HepG2 (cell line): ENCODE results near the gene IL17RB. TPM values are rescaled to one million over a fixed set of nuclear protein-coding genes. Genes with fewer than 3 reads are reported as not detected.
A peak's percentile ranks its signal among the peaks of the same experiment; 100 is the strongest.

Source experiments
- ATAC-seq: fragments of 200-7000 bp; cut with Tn5 transposase; 3 replicates; pipeline ENCODE4 v1.9.1; 2020; ENCODE audit warnings: mild to moderate bottlenecking, moderate library complexity
- Bru-seq: library from RNA; stranded (reverse); fragments of 400-500 nt; gene quantifications from one replicate; lab custom pipeline; 2021; lab: Mats Ljungman, UMichigan
- BruChase-seq, 2 experiments: library from RNA; stranded (reverse); fragments of 400-500 nt; gene quantifications; one replicate each; lab custom pipeline; 2021; lab: Mats Ljungman, UMichigan
- BruUV-seq: library from RNA; stranded (reverse); fragments of 400-500 nt; replicated peaks from 2 replicates; lab custom pipeline; 2021; lab: Mats Ljungman, UMichigan
- CTCF ChIA-PET: fragments of 300-600 bp; formaldehyde crosslinking; extraction: SDS; loops from one replicate; lab custom pipeline; 2021; ENCODE audit warnings: low total read pairs, inconsistent platforms, low intra/inter-chr PET ratio; lab: Yijun Ruan, JAX
- POLR2A ChIA-PET: fragments of 350-600 bp; sonication (Branson Sonifier 250); formaldehyde crosslinking; loops from one replicate; lab custom pipeline; 2020; ENCODE audit warnings: antibody characterized with exemption, inconsistent platforms; lab: Yijun Ruan, JAX
- DNase-seq: peaks from one replicate; pipeline ENCODE4 v3.0.0-alpha.2; 2015; ENCODE audit warnings: low spot score
- FAIRE-seq: peaks from 3 replicates; lab custom pipeline; 2011; peaks lifted over from hg19 to GRCh38; lab: Jason Lieb, UNC
- H2AFZ ChIP-seq: one replicate; pipeline ENCODE4 v1.6.1; 2011; ENCODE audit warnings: low read length, inconsistent platforms
- H3K27ac ChIP-seq: fragments of 300-600 bp; 3 replicates; pipeline ENCODE4 v1.8.0; 2011; ENCODE audit warnings: mixed run types, mild to moderate bottlenecking, mixed read lengths, low read length, inconsistent platforms; ENCODE audit not compliant: insufficient read depth; ENCODE audit errors: extremely low read length
- H3K27me3 ChIP-seq, 2 experiments: fragments of 200-600 bp in 1 of 2; 2 replicates in 1 of 2; 3 replicates in 1 of 2; pipeline versions ENCODE4 v1.6.0 to v1.8.0; 2011; ENCODE audit warnings: low read length in 2 of 2, mild to moderate bottlenecking in 2 of 2, moderate library complexity in 2 of 2, inconsistent platforms in 1 of 2; ENCODE audit not compliant: insufficient read depth in 2 of 2, control insufficient read depth in 1 of 2
- H3K36me3 ChIP-seq, 2 experiments: fragments of 200-600 bp in 1 of 2; replicated peaks in 1 of 2; 2 replicates in 1 of 2; 3 replicates in 1 of 2; pipeline versions ENCODE4 v1.5.1 to v1.8.0; 2011; ENCODE audit warnings: low read length in 2 of 2, inconsistent platforms in 1 of 2; ENCODE audit not compliant: insufficient read depth in 2 of 2, control insufficient read depth in 1 of 2
- H3K4me1 ChIP-seq: 2 replicates; pipeline ENCODE4 v1.5.1; 2012; ENCODE audit warnings: low read length, inconsistent platforms; ENCODE audit not compliant: insufficient read depth
- H3K4me2 ChIP-seq: 2 replicates; pipeline ENCODE4 v1.6.0; 2011; ENCODE audit warnings: low read depth, low read length, inconsistent platforms
- H3K4me3 ChIP-seq, 3 experiments: fragments of 200-600 bp in 1 of 3; sonication (generic), shearing (Covaris generic) in 1 of 3; replicated peaks in 1 of 3; 2 replicates each; pipeline ENCODE4 v1.5.1; 2011 to 2016; ENCODE audit warnings: low read length in 3 of 3, inconsistent platforms in 2 of 3, low read depth in 2 of 3, mild to moderate bottlenecking in 2 of 3, control low read depth in 1 of 3, mixed read lengths in 1 of 3; ENCODE audit not compliant: insufficient read depth in 1 of 3
- H3K79me2 ChIP-seq: one replicate; pipeline ENCODE4 v1.6.1; 2011; ENCODE audit warnings: low read length, inconsistent platforms; ENCODE audit not compliant: insufficient read depth
- H3K9ac ChIP-seq: 2 replicates; pipeline ENCODE4 v1.6.0; 2011; ENCODE audit warnings: mild to moderate bottlenecking, low read depth, low read length, inconsistent platforms; ENCODE audit not compliant: insufficient read depth
- H3K9me3 ChIP-seq: 2 replicates; pipeline ENCODE4 v1.5.1; 2012; ENCODE audit warnings: mild to moderate bottlenecking, low read length
- H4K20me1 ChIP-seq: 2 replicates; pipeline ENCODE4 v1.6.0; 2011; ENCODE audit warnings: inconsistent platforms, mild to moderate bottlenecking, low read length, moderate library complexity; ENCODE audit not compliant: insufficient read depth
- ERF ChIP-seq: IDR thresholded peaks from 2 replicates; pipeline ENCODE4 v1.6.1; 2018; ENCODE audit warnings: missing biosample characterization, missing genetic modification reagents
- MEIS1 ChIP-seq: sonication (generic); formaldehyde crosslinking; IDR thresholded peaks from 2 replicates; pipeline ENCODE4 v1.9.0; 2021; ENCODE audit warnings: mild to moderate bottlenecking, missing genetic modification reagents, moderate library complexity, borderline replicate concordance
- NR3C1 ChIP-seq: sonication (generic); formaldehyde crosslinking; IDR thresholded peaks from 2 replicates; pipeline ENCODE4 v1.4.0; 2020; ENCODE audit warnings: missing genetic modification reagents
- SETDB1 ChIP-seq: sonication (generic); formaldehyde crosslinking; IDR thresholded peaks from 2 replicates; pipeline ENCODE4 v1.5.1; 2020; ENCODE audit warnings: missing genetic modification reagents, mild to moderate bottlenecking, borderline replicate concordance
- ZFY ChIP-seq: sonication (generic); formaldehyde crosslinking; IDR thresholded peaks from 2 replicates; pipeline ENCODE4 v1.4.0; 2020; ENCODE audit warnings: missing genetic modification reagents
- ZNF124 ChIP-seq: sonication (generic); formaldehyde crosslinking; IDR thresholded peaks from 2 replicates; pipeline ENCODE4 v1.4.0; 2020; ENCODE audit warnings: missing genetic modification reagents
- WGBS: methylation state at CpG from one replicate; pipeline ENCODE4 v1.1.6; 2017; ENCODE audit warnings: low lambda C conversion rate; 5-methylcytosine and 5-hydroxymethylcytosine counted together
- in situ Hi-C: cut with HindIII; loops from 2 replicates; pipeline ENCODE4 v1.10.0; 2017; ENCODE audit warnings: low pct_unique_long_range_greater_than_20kb; ENCODE audit not compliant: extremely low pct_ligation_motif_present
- intact Hi-C: fragments of 100-400 bp; cut with micrococcal nuclease; formaldehyde crosslinking; loops from one replicate; pipeline ENCODE4 v1.10.0; 2022; ENCODE audit not compliant: unreplicated experiment
- long read RNA-seq, 2 experiments: library from RNA in 1 of 2; library from polyadenylated mRNA in 1 of 2; stranded (forward) in 1 of 2; unstranded in 1 of 2; transcript quantifications; one replicate each; pipeline ENCODE4 v2.0.0, GENCODE V29; 2019 to 2022
- polyA minus RNA-seq, 3 experiments: library from RNA; depleted of rRNA, polyadenylated mRNA; stranded (reverse); fragments of >200 nt; gene quantifications; 2 replicates each; pipeline ENCODE4 v1.2.3, GENCODE V29; 2011; ENCODE audit warnings: low replicate concordance in 1 of 3
- polyA plus RNA-seq, 8 experiments: library from polyadenylated mRNA; depleted of rRNA in 3 of 8; stranded (reverse) in 7 of 8; unstranded in 1 of 8; fragments of >200 nt; fragmentation: Illumina TruSeq in 4 of 8; extraction: Trizol in 4 of 8; gene quantifications; 2 replicates each; pipeline versions ENCODE4 v1.2.1 to v1.2.3, GENCODE V29; 2011 to 2016; ENCODE audit warnings: low read depth in 4 of 8, missing spikeins in 1 of 8, mixed read lengths in 1 of 8; ENCODE audit not compliant: insufficient read depth in 1 of 8
- total RNA-seq, 5 experiments: library from RNA; depleted of rRNA; stranded (reverse); fragments of >200 nt; fragmentation: Illumina TruSeq; extraction: Trizol; gene quantifications; 2 replicates each; pipeline ENCODE4 v1.2.3, GENCODE V29; 2016; ENCODE audit warnings: low read depth in 1 of 5
- TF ChIP-seq, protein P1 (sequence below): sonication (generic); formaldehyde crosslinking; IDR thresholded peaks from 2 replicates; pipeline ENCODE4 v1.4.0; 2020; ENCODE audit warnings: missing genetic modification reagents
- TF ChIP-seq, protein P2 (sequence below): sonication (generic); formaldehyde crosslinking; IDR thresholded peaks from 2 replicates; pipeline ENCODE4 v1.5.0; 2020; ENCODE audit warnings: mild to moderate bottlenecking, missing genetic modification reagents
- TF ChIP-seq, protein P3 (sequence below): sonication (generic); formaldehyde crosslinking; IDR thresholded peaks from 2 replicates; pipeline ENCODE4 v1.8.1; 2022; ENCODE audit warnings: mild to moderate bottlenecking, missing genetic modification reagents

IL17RB gene, protein sequence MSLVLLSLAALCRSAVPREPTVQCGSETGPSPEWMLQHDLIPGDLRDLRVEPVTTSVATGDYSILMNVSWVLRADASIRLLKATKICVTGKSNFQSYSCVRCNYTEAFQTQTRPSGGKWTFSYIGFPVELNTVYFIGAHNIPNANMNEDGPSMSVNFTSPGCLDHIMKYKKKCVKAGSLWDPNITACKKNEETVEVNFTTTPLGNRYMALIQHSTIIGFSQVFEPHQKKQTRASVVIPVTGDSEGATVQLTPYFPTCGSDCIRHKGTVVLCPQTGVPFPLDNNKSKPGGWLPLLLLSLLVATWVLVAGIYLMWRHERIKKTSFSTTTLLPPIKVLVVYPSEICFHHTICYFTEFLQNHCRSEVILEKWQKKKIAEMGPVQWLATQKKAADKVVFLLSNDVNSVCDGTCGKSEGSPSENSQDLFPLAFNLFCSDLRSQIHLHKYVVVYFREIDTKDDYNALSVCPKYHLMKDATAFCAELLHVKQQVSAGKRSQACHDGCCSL
- total RNA-seq (2016; rRNA removed; fragmentation: Illumina TruSeq; extraction: Trizol) = 62.7 and 130 TPM in 2 replicates
- 21.4 and 25.8 TPM in 2 replicates for total RNA-seq (2016; cell fraction: cytosol; rRNA removed; fragmentation: Illumina TruSeq; extraction: Trizol; ENCODE audit: low read depth)
- 63.1 and 130 TPM in 2 replicates for total RNA-seq (2016; cell fraction: insoluble cytoplasmic fraction; rRNA removed; fragmentation: Illumina TruSeq; extraction: Trizol)
- total RNA-seq (2016; cell fraction: membrane; rRNA removed; fragmentation: Illumina TruSeq; extraction: Trizol) = 31.0 and 36.3 TPM in 2 replicates
- 189 and 216 TPM in 2 replicates for total RNA-seq (2016; cell fraction: nucleus; rRNA removed; fragmentation: Illumina TruSeq; extraction: Trizol)
- 190 and 198 TPM in 2 replicates for polyA plus RNA-seq (2011; rRNA removed)
- polyA plus RNA-seq (2011; cell fraction: cytosol; rRNA removed) = 70.3 and 82.3 TPM in 2 replicates
- polyA plus RNA-seq (2011; cell fraction: nucleus; rRNA removed) = 671 and 683 TPM in 2 replicates
- polyA plus RNA-seq (2012) = 89.0 and 97.8 TPM in 2 replicates
- polyA plus RNA-seq (2016; cell fraction: cytosol; fragmentation: Illumina TruSeq; extraction: Trizol; ENCODE audit: low read depth) = 14.5 and 16.0 TPM in 2 replicates
- 72.6 and 77.1 TPM in 2 replicates for polyA plus RNA-seq (2016; cell fraction: insoluble cytoplasmic fraction; fragmentation: Illumina TruSeq; extraction: Trizol; ENCODE audit: low read depth)
- polyA plus RNA-seq (2016; cell fraction: membrane; fragmentation: Illumina TruSeq; extraction: Trizol; ENCODE audit: low read depth) = 22.5 and 23.7 TPM in 2 replicates
- polyA plus RNA-seq (2016; cell fraction: nucleus; fragmentation: Illumina TruSeq; extraction: Trizol; ENCODE audit: insufficient read depth, low read depth) = 415 and 421 TPM in 2 replicates
- 9.5 and 43.2 TPM in 2 replicates for polyA minus RNA-seq (2011; rRNA and poly(A)+ RNA removed; ENCODE audit: low replicate concordance)
- polyA minus RNA-seq (2011; cell fraction: cytosol; rRNA and poly(A)+ RNA removed) = 23.4 and 24.0 TPM in 2 replicates
- 94.6 and 106 TPM in 2 replicates for polyA minus RNA-seq (2011; cell fraction: nucleus; rRNA and poly(A)+ RNA removed)
- percentile 89 among the genes with signal in this experiment for Bru-seq, nascent RNA
- percentile 89 among the genes with signal in this experiment for BruChase-seq, experiment 1, labeled RNA remaining after a 6-hour chase
- percentile 89 among the genes with signal in this experiment for BruChase-seq, experiment 2, labeled RNA remaining after a 2-hour chase
- long read RNA-seq, experiment 1, transcript IL17RB-201 (11 exons, 2,010 nt) = major isoform, 27 of 52 reads
- long read RNA-seq, experiment 1, partial matches to known transcripts = 6 of 52 reads
- long read RNA-seq, experiment 1, other reads (novel, unspliced or antisense) = 16 of 52 reads
- long read RNA-seq, experiment 2, transcript IL17RB-203 (10 exons, 1,048 nt) = minor isoform, 7 of 90 reads
- long read RNA-seq, experiment 2, transcript IL17RB-201 (11 exons, 2,010 nt) = major isoform, 23 of 90 reads
- long read RNA-seq, experiment 2, partial matches to known transcripts = 12 of 90 reads
- long read RNA-seq, experiment 2, other reads (novel, unspliced or antisense) = 47 of 90 reads

DNA sequence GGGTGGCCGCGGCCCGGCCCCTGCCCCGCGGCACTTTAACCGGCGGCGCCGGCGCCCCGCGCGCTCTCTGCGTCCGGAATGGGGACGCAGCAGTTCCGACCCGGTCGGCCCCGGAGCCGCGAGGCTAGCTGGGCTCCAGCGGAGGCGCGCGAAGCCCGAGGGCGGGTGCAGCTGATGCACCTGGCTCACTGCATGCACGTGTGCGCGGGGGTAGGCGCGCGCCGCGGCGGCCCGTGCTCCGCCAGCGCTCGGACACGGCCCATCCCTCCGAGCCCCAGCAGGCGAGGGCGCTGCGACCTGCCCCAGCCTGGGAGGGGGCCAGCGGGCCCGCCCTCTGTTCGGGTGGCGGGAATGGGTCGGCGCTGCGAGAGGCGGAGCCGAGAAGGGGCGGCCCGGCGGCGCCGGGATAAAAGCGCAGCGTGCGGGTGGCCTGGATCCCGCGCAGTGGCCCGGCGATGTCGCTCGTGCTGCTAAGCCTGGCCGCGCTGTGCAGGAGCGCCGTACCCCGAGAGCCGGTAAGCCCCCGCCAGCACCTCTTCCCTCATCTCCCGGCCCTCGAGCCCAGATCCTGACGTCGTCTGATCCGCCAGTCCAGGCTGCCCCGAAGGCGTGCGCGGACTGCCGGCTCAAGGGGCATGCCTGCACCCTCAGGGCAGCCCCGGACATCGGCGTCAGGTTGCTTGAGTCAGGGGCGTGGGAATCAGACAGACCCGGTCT, at the start of gene IL17RB, which contains the start of gene CHDH:
TSS of gene IL17RB (plus strand) at position 435 of the 717 bp plus-strand sequence. CDS start at position 456, 21 bp downstream.
TSS of gene CHDH (minus strand) at position 286 of the 717 bp plus-strand sequence. CDS start 22,411 bp downstream, outside the sequence.
- Histone ChIP-seq H3K9ac (peak within 1 kb of the TSS; percentile 97), H3K36me3 (peaks cover 7 to 17% of the 10 kb centered on the region in 2 experiments; a peak in 4 of 5 replicates), H3K79me2 (peaks cover 68% of the 10 kb centered on the region), H3K9me3 (no peaks in the 10 kb centered on the region), H3K4me3 (peak within 1 kb of the TSS; percentile 73 to 92 (median 77)), H2AFZ (no peak within 1 kb of the TSS), H3K4me2 (peak within 1 kb of the TSS; percentile 98), H3K27ac (peak within 1 kb of the TSS; percentile 98), H3K27me3 (no peaks in the 10 kb centered on the region; a peak in 1 of 5 replicates), H4K20me1 (peaks cover 7% of the 10 kb centered on the region), H3K4me1 (peaks cover 56% of the 10 kb centered on the region)
- intact Hi-C loops = no loop called here
- ChIA-PET CTCF (no interaction called here), POLR2A (interaction anchor here (1.1 to 6.5 kb wide), 8 partner anchors 8 to 80 kb away, joined by 3 to 156 read pairs (median 20); partner anchors contain the start of gene ACTR8)
- WGBS = 2% methylated on average over 19 of the region's 91 CpGs
- DNase-seq (peak; percentile 77), FAIRE-seq (no peak), ATAC-seq (peak; percentile 75)
- BruUV-seq = no TSS peak
- in situ Hi-C loops = loop anchor here (5.0 kb wide), 1 partner anchor 36 kb away; the partner anchor contains the start of gene ACTR8
- TF ChIP-seq, protein P1, sequence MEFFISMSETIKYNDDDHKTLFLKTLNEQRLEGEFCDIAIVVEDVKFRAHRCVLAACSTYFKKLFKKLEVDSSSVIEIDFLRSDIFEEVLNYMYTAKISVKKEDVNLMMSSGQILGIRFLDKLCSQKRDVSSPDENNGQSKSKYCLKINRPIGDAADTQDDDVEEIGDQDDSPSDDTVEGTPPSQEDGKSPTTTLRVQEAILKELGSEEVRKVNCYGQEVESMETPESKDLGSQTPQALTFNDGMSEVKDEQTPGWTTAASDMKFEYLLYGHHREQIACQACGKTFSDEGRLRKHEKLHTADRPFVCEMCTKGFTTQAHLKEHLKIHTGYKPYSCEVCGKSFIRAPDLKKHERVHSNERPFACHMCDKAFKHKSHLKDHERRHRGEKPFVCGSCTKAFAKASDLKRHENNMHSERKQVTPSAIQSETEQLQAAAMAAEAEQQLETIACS (CRISPR knock-in tag) = peak; percentile 82
- TF ChIP-seq MEIS1 = peak; percentile 77
- TF ChIP-seq ZFY = peak; percentile 90
- TF ChIP-seq, protein P2, sequence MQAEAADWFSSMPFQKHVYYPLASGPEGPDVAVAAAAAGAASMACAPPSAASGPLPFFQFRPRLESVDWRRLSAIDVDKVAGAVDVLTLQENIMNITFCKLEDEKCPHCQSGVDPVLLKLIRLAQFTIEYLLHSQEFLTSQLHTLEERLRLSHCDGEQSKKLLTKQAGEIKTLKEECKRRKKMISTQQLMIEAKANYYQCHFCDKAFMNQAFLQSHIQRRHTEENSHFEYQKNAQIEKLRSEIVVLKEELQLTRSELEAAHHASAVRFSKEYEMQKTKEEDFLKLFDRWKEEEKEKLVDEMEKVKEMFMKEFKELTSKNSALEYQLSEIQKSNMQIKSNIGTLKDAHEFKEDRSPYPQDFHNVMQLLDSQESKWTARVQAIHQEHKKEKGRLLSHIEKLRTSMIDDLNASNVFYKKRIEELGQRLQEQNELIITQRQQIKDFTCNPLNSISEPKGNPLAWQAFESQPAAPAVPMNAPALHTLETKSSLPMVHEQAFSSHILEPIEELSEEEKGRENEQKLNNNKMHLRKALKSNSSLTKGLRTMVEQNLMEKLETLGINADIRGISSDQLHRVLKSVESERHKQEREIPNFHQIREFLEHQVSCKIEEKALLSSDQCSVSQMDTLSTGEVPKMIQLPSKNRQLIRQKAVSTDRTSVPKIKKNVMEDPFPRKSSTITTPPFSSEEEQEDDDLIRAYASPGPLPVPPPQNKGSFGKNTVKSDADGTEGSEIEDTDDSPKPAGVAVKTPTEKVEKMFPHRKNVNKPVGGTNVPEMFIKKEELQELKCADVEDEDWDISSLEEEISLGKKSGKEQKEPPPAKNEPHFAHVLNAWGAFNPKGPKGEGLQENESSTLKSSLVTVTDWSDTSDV (CRISPR knock-in tag) = peak; percentile 97
- no peak for TF ChIP-seq ZNF124 (CRISPR knock-in tag)
- TF ChIP-seq NR3C1 (CRISPR knock-in tag) = no peak
- TF ChIP-seq, protein P3, sequence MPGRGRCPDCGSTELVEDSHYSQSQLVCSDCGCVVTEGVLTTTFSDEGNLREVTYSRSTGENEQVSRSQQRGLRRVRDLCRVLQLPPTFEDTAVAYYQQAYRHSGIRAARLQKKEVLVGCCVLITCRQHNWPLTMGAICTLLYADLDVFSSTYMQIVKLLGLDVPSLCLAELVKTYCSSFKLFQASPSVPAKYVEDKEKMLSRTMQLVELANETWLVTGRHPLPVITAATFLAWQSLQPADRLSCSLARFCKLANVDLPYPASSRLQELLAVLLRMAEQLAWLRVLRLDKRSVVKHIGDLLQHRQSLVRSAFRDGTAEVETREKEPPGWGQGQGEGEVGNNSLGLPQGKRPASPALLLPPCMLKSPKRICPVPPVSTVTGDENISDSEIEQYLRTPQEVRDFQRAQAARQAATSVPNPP (CRISPR knock-in tag) = peak; percentile 93; the same call in 1 of the 2 replicates
- no peak for TF ChIP-seq SETDB1 (CRISPR knock-in tag)
- TF ChIP-seq ERF (CRISPR knock-in tag) = peak; percentile 72; the same call in 1 of the 2 replicates
